HUES6 (cell line): ENCODE results near the gene USP22.
"Not testable (repeated sequence)": the region's sequence is repeated elsewhere in the genome, so short reads cannot be mapped to it uniquely, and the experiment has no call there.

Experiments
- H3K27ac ChIP-seq: 2 replicates; pipeline ENCODE4 v1.7.0; 2013; ENCODE audit warnings: low read depth, mild to moderate bottlenecking, low read length, inconsistent platforms
- H3K27me3 ChIP-seq: 2 replicates; pipeline ENCODE4 v1.6.1; 2013; ENCODE audit warnings: low read length; ENCODE audit not compliant: control insufficient read depth, insufficient read depth
- H3K36me3 ChIP-seq: 2 replicates; pipeline ENCODE4 v1.6.1; 2013; ENCODE audit warnings: low read length; ENCODE audit not compliant: control insufficient read depth, insufficient read depth
- H3K4me1 ChIP-seq: 2 replicates; pipeline ENCODE4 v1.6.1; 2013; ENCODE audit warnings: low read length; ENCODE audit not compliant: control insufficient read depth, insufficient read depth
- H3K4me3 ChIP-seq: 2 replicates; pipeline ENCODE4 v1.5.1; 2013; ENCODE audit warnings: low read depth, low read length
- H3K9ac ChIP-seq: one replicate; pipeline ENCODE4 v1.6.1; 2013; ENCODE audit warnings: mild to moderate bottlenecking, low read length
- H3K9me3 ChIP-seq: 2 replicates; pipeline ENCODE4 v1.6.1; 2013; ENCODE audit warnings: low read depth, low read length; ENCODE audit not compliant: control insufficient read depth, insufficient read depth

Gene USP22

DNA sequence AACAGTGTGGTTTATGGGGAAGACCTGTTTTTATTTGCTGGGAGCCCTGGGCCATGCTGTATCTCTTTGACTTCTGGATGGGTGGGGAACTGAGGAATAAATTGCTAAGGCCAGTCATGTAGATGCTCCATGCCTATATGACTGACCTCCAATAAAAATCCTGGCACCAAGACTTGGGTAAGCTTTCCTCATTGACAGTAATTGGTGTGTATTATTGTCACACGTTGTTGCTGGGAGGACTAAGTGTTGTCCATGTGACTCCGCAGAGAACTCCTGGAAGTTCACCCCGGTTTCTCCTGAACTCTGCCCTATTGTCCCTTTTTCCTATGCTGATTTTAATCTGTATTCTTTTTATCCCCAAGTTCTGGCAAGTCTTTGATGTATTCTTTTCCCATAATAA is 33.4 kb upstream of the USP22 start:
- Histone ChIP-seq H3K27me3 (no peaks in the 10 kb centered on the region), H3K9ac (no peak overlapping the region), H3K27ac (no peak overlapping the region), H3K36me3 (no peaks in the 10 kb centered on the region), H3K4me3 (no peak overlapping the region), H3K9me3 (0 out of 2 replicates have a peak, but pooled peaks cover under 1% of the 10 kb centered on the region), H3K4me1 (peaks cover 4% of the 10 kb centered on the region; the same call in 1 of the 2 replicates)

GRCh38 chr17:21075739-21076085 is 32.9 kb upstream of the USP22 start:
- Histone ChIP-seq H3K36me3 (no peaks in the 10 kb centered on the region), H3K4me3 (no peak overlapping the region), H3K9ac (no peak overlapping the region), H3K4me1 (peaks cover 4% of the 10 kb centered on the region; the same call in 1 of the 2 replicates), H3K27me3 (no peaks in the 10 kb centered on the region), H3K9me3 (no peaks in the 10 kb centered on the region), H3K27ac (no peak overlapping the region)

- no peaks in the 10 kb centered on the region; the same call in 1 of the 2 replicates for H3K4me1 ChIP-seq
- no peaks in the 10 kb centered on the region for H3K9me3 ChIP-seq
- H3K9ac ChIP-seq = no peak overlapping the region
- no peak overlapping the region for H3K4me3 ChIP-seq
- no peak overlapping the region for H3K27ac ChIP-seq
- no peaks in the 10 kb centered on the region for H3K27me3 ChIP-seq
- H3K36me3 ChIP-seq = no peaks in the 10 kb centered on the region
These were observed 30.0 kb upstream of the USP22 start for GRCh38 chr17:21072745-21073197.

GRCh38 chr17:21066394-21066793 is 23.6 kb upstream of the USP22 start:
- no peaks in the 10 kb centered on the region for H3K36me3 ChIP-seq
- no peak overlapping the region for H3K27ac ChIP-seq
- H3K9me3 ChIP-seq = no peaks in the 10 kb centered on the region; the same call in 1 of the 2 replicates
- H3K27me3 ChIP-seq = no peaks in the 10 kb centered on the region
- no peak overlapping the region for H3K4me3 ChIP-seq
- no peaks in the 10 kb centered on the region for H3K4me1 ChIP-seq
- H3K9ac ChIP-seq = no peak overlapping the region

- no peak overlapping the region for H3K4me3 ChIP-seq
- no peak overlapping the region for H3K9ac ChIP-seq
- H3K27me3 ChIP-seq = no peaks in the 10 kb centered on the region
- peaks cover 10% of the 10 kb centered on the region; the same call in 1 of the 2 replicates for H3K4me1 ChIP-seq
- H3K9me3 ChIP-seq = no peaks in the 10 kb centered on the region; the same call in 1 of the 2 replicates
- no peak overlapping the region for H3K27ac ChIP-seq
- no peaks in the 10 kb centered on the region for H3K36me3 ChIP-seq
These were observed 19.2 kb upstream of the USP22 start for GRCh38 chr17:21061971-21062526.

GRCh38 chr17:21061158-21061835 is 18.5 kb upstream of the USP22 start:
- no peaks in the 10 kb centered on the region for H3K36me3 ChIP-seq
- no peaks in the 10 kb centered on the region for H3K27me3 ChIP-seq
- no peak overlapping the region for H3K9ac ChIP-seq
- H3K27ac ChIP-seq = no peak overlapping the region
- no peaks in the 10 kb centered on the region; the same call in 1 of the 2 replicates for H3K9me3 ChIP-seq
- H3K4me1 ChIP-seq = peaks cover 10% of the 10 kb centered on the region; the same call in 1 of the 2 replicates
- no peak overlapping the region for H3K4me3 ChIP-seq

GRCh38 chr17:21059761-21060160 is 16.9 kb upstream of the USP22 start:
- Histone ChIP-seq H3K9me3 (no peaks in the 10 kb centered on the region), H3K4me3 (no peak overlapping the region), H3K27me3 (no peaks in the 10 kb centered on the region), H3K4me1 (peaks cover 10% of the 10 kb centered on the region; the same call in 1 of the 2 replicates), H3K27ac (no peak overlapping the region), H3K36me3 (no peaks in the 10 kb centered on the region), H3K9ac (no peak overlapping the region)

GRCh38 chr17:21058098-21058893 is 15.5 kb upstream of the USP22 start:
- Histone ChIP-seq H3K9me3 (no peaks in the 10 kb centered on the region), H3K27me3 (no peaks in the 10 kb centered on the region), H3K27ac (no peak overlapping the region), H3K36me3 (no peaks in the 10 kb centered on the region), H3K4me3 (no peak overlapping the region), H3K4me1 (peaks cover 10% of the 10 kb centered on the region), H3K9ac (no peak overlapping the region)

GRCh38 chr17:21053056-21053455 is 10.2 kb upstream of the USP22 start:
- not testable (repeated sequence) for H3K9ac ChIP-seq, H3K4me3 ChIP-seq
- peaks cover 13% of the 10 kb centered on the region for H3K4me1 ChIP-seq

GRCh38 chr17:21049457-21049856 is 6.6 kb upstream of the USP22 start:
- no peak overlapping the region for H3K9ac ChIP-seq
- H3K4me1 ChIP-seq = peaks cover 13% of the 10 kb centered on the region
- H3K9me3 ChIP-seq = no peaks in the 10 kb centered on the region
- H3K4me3 ChIP-seq = no peak overlapping the region
- H3K36me3 ChIP-seq = no peaks in the 10 kb centered on the region
- H3K27me3 ChIP-seq = no peaks in the 10 kb centered on the region
- H3K27ac ChIP-seq = no peak overlapping the region

More at GRCh38 chr17:21053056-21053455, 10.2 kb upstream of the USP22 start:
- not testable (repeated sequence) for H3K27me3 ChIP-seq, H3K36me3 ChIP-seq, H3K9me3 ChIP-seq, H3K27ac ChIP-seq

GRCh38 chr17:21046216-21046615 is 3.4 kb upstream of the USP22 start:
- H3K27ac ChIP-seq = no peak overlapping the region
- H3K4me3 ChIP-seq = no peak overlapping the region
- H3K4me1 ChIP-seq = peaks cover 8% of the 10 kb centered on the region
- no peaks in the 10 kb centered on the region for H3K9me3 ChIP-seq
- no peaks in the 10 kb centered on the region for H3K27me3 ChIP-seq
- no peak overlapping the region for H3K9ac ChIP-seq
- H3K36me3 ChIP-seq = no peaks in the 10 kb centered on the region
